ENCODE measurements around the gene QPRT.
"Not testable (repeated sequence)": the region's sequence is repeated elsewhere in the genome, so short reads cannot be mapped to it uniquely, and the experiment has no call there.

GRCh38 chr16:29739927-29740629, 61.1 kb downstream of the QPRT start:
- not testable (repeated sequence) for TF ChIP-seq CTCF (IDR thresholded peaks at IDR 0.05; ENCODE audit: insufficient read depth, low read depth, low read length); EZH2 (IDR thresholded peaks at IDR 0.05; ENCODE audit: insufficient read depth, low read length)
